AG20443 (cell line): ENCODE measurements around the gene KIF15.
"Not testable (repeated sequence)": the region's sequence is repeated elsewhere in the genome, so short reads cannot be mapped to it uniquely, and the experiment has no call there.

ENCODE experiments used
- DNase-seq: peaks from one replicate; pipeline ENCODE4 v3.0.0; 2012; ENCODE audit warnings: low spot score, mixed read lengths

KIF15 gene

GRCh38 chr3:44761424-44762169, at the start of gene KIF15, which contains the start of gene KIAA1143:
Gene KIF15, plus strand, starts transcription at chr3:44761794. Its CDS starts 72 bp downstream, at chr3:44761866.
Gene KIAA1143, minus strand, starts transcription at chr3:44761619. Its CDS starts 17 bp downstream, at chr3:44761602.
- peak; percentile 99 for DNase-seq

- DNase-seq: peak; percentile 95
Observed at GRCh38 chr3:44712455-44713075, 49.0 kb upstream of the KIF15 start, which contains the start of gene ZNF502. Gene ZNF502, plus strand, starts transcription at chr3:44712660. Its CDS starts 7,602 bp downstream, at chr3:44720262.

- no peak for DNase-seq
Observed at GRCh38 chr3:44721231-44722102, 40.1 kb upstream of the KIF15 start.

GRCh38 chr3:44722103-44722401, 39.5 kb upstream of the KIF15 start:
- no peak for DNase-seq

- peak; percentile 95 for DNase-seq
Observed at GRCh38 chr3:44729384-44729910, 32.1 kb upstream of the KIF15 start, which contains the start of gene ZNF501. Gene ZNF501, plus strand, starts transcription at chr3:44729635. Its CDS starts 4,787 bp downstream, at chr3:44734422.

GRCh38 chr3:44734646-44735168, 26.9 kb upstream of the KIF15 start:
- no peak for DNase-seq

GRCh38 chr3:44761101-44761423, 532 bp upstream of the KIF15 start:
- DNase-seq: no peak

GRCh38 chr3:44762170-44762677, 630 bp downstream of the KIF15 start:
- peak; percentile 11 for DNase-seq

- DNase-seq: no peak
Observed at GRCh38 chr3:44762690-44763089, 1.1 kb downstream of the KIF15 start.

GRCh38 chr3:44764248-44764647, 2.7 kb downstream of the KIF15 start:
- DNase-seq: no peak

GRCh38 chr3:44771424-44772098, 10.0 kb downstream of the KIF15 start:
- DNase-seq: no peak

- DNase-seq: no peak
Observed at GRCh38 chr3:44772099-44772442, 10.5 kb downstream of the KIF15 start.

- DNase-seq: no peak
Observed at GRCh38 chr3:44782891-44783290, 21.3 kb downstream of the KIF15 start.

GRCh38 chr3:44795197-44795596, 33.6 kb downstream of the KIF15 start:
- no peak for DNase-seq

- DNase-seq: no peak
Observed at GRCh38 chr3:44802011-44802410, 40.4 kb downstream of the KIF15 start.

- DNase-seq: no peak
Observed at GRCh38 chr3:44803298-44803697, 41.7 kb downstream of the KIF15 start.

GRCh38 chr3:44805960-44806359, 44.4 kb downstream of the KIF15 start:
- no peak for DNase-seq

- DNase-seq: no peak
Observed at GRCh38 chr3:44814751-44815150, 53.2 kb downstream of the KIF15 start.

- DNase-seq: not testable (repeated sequence)
Observed at GRCh38 chr3:44816334-44816733, 54.7 kb downstream of the KIF15 start.

- not testable (repeated sequence) for DNase-seq
Observed at GRCh38 chr3:44821206-44821605, 59.6 kb downstream of the KIF15 start.

- DNase-seq: peak; percentile 69
Observed at GRCh38 chr3:44825264-44825925, 63.8 kb downstream of the KIF15 start.
